22Rv1 (cell line): Measurements from ENCODE around the gene ATP13A3.

Experiments
- H3K27ac ChIP-seq: fragments of 450-650 bp; 2 replicates; pipeline ENCODE4 v1.5.1; 2017
- CTCF ChIP-seq: fragments of 450-650 bp; IDR thresholded peaks from 2 replicates; pipeline ENCODE4 v1.5.1; 2017; ENCODE audit warnings: mild to moderate bottlenecking
- ZFX ChIP-seq: fragments of 450-650 bp; IDR thresholded peaks from 2 replicates; pipeline ENCODE4 v1.6.1; 2017; ENCODE audit warnings: antibody characterized with exemption, borderline replicate concordance

The ATP13A3 gene

GRCh38 chr3:194390835-194391234, 96.0 kb downstream of the ATP13A3 start:
- H3K27ac ChIP-seq, result no peak overlapping the region
- TF ChIP-seq ZFX (no peak), CTCF (no peak)

GRCh38 chr3:194389269-194389668, 97.5 kb downstream of the ATP13A3 start:
- no peak for TF ChIP-seq ZFX
- no peak for TF ChIP-seq CTCF
- no peak overlapping the region for H3K27ac ChIP-seq

- TF ChIP-seq ZFX (no peak), CTCF (no peak)
Measured at GRCh38 chr3:194387926-194388418, 98.8 kb downstream of the ATP13A3 start.

GRCh38 chr3:194387276-194387675, 99.5 kb downstream of the ATP13A3 start:
- no peak for TF ChIP-seq CTCF
- TF ChIP-seq ZFX, result no peak
- no peak overlapping the region for H3K27ac ChIP-seq

More at GRCh38 chr3:194387926-194388418, 98.8 kb downstream of the ATP13A3 start:
- no peak overlapping the region for H3K27ac ChIP-seq

GRCh38 chr3:194386648-194387047, 100.2 kb downstream of the ATP13A3 start:
- no peak overlapping the region for H3K27ac ChIP-seq

GRCh38 chr3:194386066-194386465, 100.7 kb downstream of the ATP13A3 start:
- H3K27ac ChIP-seq, result no peak overlapping the region
- TF ChIP-seq ZFX (no peak), CTCF (no peak)

More at GRCh38 chr3:194386648-194387047, 100.2 kb downstream of the ATP13A3 start:
- TF ChIP-seq CTCF (no peak), ZFX (no peak)

GRCh38 chr3:194384569-194385001, 102.2 kb downstream of the ATP13A3 start:
- no peak overlapping the region for H3K27ac ChIP-seq
- no peak for TF ChIP-seq CTCF
- TF ChIP-seq ZFX, result no peak
